ENCODE data around the gene DMRT2. TPM values are rescaled to one million over a fixed set of nuclear protein-coding genes. Genes with fewer than 3 reads are reported as not detected.

The DMRT2 gene
- total RNA-seq (ENCODE audit: low replicate concordance) = 11.4 and 18.8 TPM in 2 replicates
- long read RNA-seq, partial matches to known transcripts = 2 of 2 reads
- long read RNA-seq, other reads (novel, unspliced or antisense) = 0 of 2 reads

- DNase-seq (ENCODE audit: extremely low spot score, unreplicated experiment) = peak; percentile 93
- peaks cover 10% of the 10 kb centered on the region for H3K36me3 Mint-ChIP-seq
- peak within 1 kb of the TSS; percentile 85 for H3K4me3 Mint-ChIP-seq
- TF ChIP-seq CTCF (conservative IDR thresholded peaks at IDR 0.05) = no peak
- peak within 1 kb of the TSS; percentile 82 for H3K27ac Mint-ChIP-seq
- peaks cover 38% of the 10 kb centered on the region for H3K4me1 Mint-ChIP-seq (ENCODE audit: unreplicated experiment)
- H3K9me3 Mint-ChIP-seq = no peaks in the 10 kb centered on the region
- peaks cover 92% of the 10 kb centered on the region for H3K27me3 Mint-ChIP-seq
These were observed at the start of gene DMRT2 for GRCh38 chr9:1050125-1050895. Gene DMRT2 (plus strand): TSS chr9:1050357. CDS start chr9:1051614, 1,257 bp downstream.

GRCh38 chr9:1001838-1002237 is 48.3 kb upstream of the DMRT2 start:
- Mint-ChIP-seq H3K9me3 (no peaks in the 10 kb centered on the region), H3K4me3 (no peak overlapping the region), H3K27ac (no peak overlapping the region), H3K36me3 (no peaks in the 10 kb centered on the region), H3K4me1 (ENCODE audit: unreplicated experiment) (no peaks in the 10 kb centered on the region), H3K27me3 (peaks cover 6% of the 10 kb centered on the region)
- no peak for TF ChIP-seq CTCF (conservative IDR thresholded peaks at IDR 0.05)
- DNase-seq (ENCODE audit: extremely low spot score, unreplicated experiment) = no peak

GRCh38 chr9:1002678-1003077 is 47.5 kb upstream of the DMRT2 start:
- Mint-ChIP-seq H3K27me3 (peaks cover 13% of the 10 kb centered on the region), H3K9me3 (no peaks in the 10 kb centered on the region)
- no peak for DNase-seq (ENCODE audit: extremely low spot score, unreplicated experiment)

GRCh38 chr9:1005043-1005667 is 45.0 kb upstream of the DMRT2 start:
- DNase-seq (ENCODE audit: extremely low spot score, unreplicated experiment) = no peak
- peaks cover 22% of the 10 kb centered on the region for H3K27me3 Mint-ChIP-seq
- peak overlapping the region; percentile 61 for H3K27ac Mint-ChIP-seq
- no peaks in the 10 kb centered on the region for H3K9me3 Mint-ChIP-seq
- no peaks in the 10 kb centered on the region for H3K4me1 Mint-ChIP-seq (ENCODE audit: unreplicated experiment)
- peak; percentile 75 for TF ChIP-seq CTCF (conservative IDR thresholded peaks at IDR 0.05)
- H3K36me3 Mint-ChIP-seq = no peaks in the 10 kb centered on the region
- no peak overlapping the region for H3K4me3 Mint-ChIP-seq

More at GRCh38 chr9:1002678-1003077, 47.5 kb upstream of the DMRT2 start:
- Mint-ChIP-seq H3K36me3 (no peaks in the 10 kb centered on the region), H3K4me1 (ENCODE audit: unreplicated experiment) (no peaks in the 10 kb centered on the region), H3K4me3 (no peak overlapping the region), H3K27ac (no peak overlapping the region)
- no peak for TF ChIP-seq CTCF (conservative IDR thresholded peaks at IDR 0.05)

GRCh38 chr9:1007312-1007711 is 42.8 kb upstream of the DMRT2 start:
- peaks cover 22% of the 10 kb centered on the region for H3K27me3 Mint-ChIP-seq

More at GRCh38 chr9:1007312-1007711, 42.8 kb upstream of the DMRT2 start:
- no peak for DNase-seq (ENCODE audit: extremely low spot score, unreplicated experiment)
- TF ChIP-seq CTCF (conservative IDR thresholded peaks at IDR 0.05) = no peak
- Mint-ChIP-seq H3K4me1 (ENCODE audit: unreplicated experiment) (no peaks in the 10 kb centered on the region), H3K9me3 (no peaks in the 10 kb centered on the region), H3K4me3 (no peak overlapping the region), H3K27ac (no peak overlapping the region), H3K36me3 (no peaks in the 10 kb centered on the region)
